Measurements from ENCODE around the gene TESMIN.

Gene TESMIN

DNA sequence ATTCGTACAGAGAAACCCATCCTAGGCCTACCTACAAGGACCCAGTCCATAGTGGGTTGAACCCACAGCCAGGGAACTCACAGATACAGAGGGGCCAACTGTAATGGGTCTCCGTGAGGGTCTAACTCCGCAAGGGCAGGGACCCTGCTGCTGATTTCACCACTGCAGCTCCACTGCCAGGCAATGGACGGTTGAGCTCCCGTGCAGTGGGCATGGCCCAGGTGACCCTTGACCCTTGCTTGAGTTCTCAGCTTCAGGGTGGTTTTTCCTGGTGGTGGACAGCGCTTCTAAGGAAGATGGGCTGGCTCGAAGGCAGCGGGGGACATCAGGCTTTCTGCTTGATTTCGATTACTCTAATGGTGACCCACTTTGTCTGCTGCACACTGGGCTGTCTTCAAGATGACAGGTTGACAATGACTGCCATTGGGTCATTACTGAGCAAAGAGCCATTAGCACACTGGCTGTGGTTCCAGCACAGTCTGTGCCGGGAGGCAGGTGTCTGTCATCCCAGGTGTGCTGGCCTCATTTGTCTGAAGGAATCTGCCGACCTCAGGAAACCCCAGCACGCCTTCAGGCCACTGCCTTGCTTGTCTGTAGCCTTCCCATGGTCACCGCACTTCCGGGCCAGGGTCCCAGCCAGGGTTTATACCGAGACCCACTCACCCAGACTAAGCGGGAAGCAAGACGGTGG lies 70.6 kb downstream of the TESMIN start:
- no peak for DNase-seq

DNA sequence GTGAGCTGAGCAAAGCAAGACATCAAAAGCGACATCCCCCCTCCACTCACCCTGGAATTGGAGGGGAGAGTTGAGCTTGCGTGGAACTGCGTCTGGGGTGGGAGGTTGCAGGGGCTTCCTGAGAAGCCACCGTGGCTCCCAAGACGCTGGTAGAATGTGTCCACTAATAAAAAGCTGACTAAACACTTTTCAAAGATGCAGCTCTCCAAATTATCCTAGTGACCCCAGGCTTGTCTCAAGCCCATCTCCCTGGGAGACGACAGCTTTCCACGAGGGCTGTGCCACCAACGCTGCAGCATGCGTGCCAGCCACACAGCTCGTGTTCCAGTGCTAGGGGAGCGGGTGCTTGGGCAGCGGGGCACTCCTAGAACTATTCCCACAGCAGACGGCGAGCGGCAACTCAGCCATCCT lies 73.3 kb downstream of the TESMIN start:
- DNase-seq, result no peak

DNA sequence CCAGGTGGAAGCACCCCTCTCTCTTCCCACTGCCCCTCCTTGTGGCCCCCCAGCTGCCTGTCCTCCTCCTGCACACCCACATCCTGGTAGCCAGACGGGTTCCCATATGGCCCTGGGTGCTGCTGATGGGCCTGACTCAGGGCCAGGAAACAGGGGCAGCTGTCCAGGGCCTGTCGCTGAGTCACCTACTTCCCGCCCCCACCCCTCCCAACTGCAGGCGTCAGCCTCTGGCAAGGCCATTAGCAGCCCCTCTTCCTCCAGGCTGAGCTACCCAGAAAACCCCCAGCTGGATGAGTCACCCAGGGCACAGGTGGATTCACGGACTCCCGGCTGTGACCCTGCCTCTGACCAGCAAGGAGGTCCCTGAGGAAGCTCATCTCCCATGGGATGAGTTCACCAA lies 73.9 kb downstream of the TESMIN start:
- DNase-seq, result no peak

DNA sequence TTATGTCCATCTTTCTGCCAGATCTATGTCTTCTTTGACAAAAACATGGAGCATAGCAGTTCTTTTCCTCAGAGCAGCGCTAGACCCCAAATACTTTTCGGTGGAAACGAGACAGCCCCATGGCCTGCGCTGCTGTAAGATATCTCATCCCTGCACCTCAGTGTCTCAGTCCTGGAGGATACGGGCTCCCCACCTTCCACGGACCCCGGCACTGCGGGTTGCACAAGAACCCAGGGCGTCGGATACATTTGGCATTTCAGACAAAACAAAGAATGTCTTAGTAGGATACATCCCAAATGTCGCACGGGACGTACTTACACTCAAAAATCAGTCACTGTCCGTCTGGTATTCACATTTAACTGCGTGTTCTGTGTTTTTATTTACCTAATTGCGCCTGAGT lies 76.9 kb downstream of the TESMIN start:
- DNase-seq, result no peak

DNA sequence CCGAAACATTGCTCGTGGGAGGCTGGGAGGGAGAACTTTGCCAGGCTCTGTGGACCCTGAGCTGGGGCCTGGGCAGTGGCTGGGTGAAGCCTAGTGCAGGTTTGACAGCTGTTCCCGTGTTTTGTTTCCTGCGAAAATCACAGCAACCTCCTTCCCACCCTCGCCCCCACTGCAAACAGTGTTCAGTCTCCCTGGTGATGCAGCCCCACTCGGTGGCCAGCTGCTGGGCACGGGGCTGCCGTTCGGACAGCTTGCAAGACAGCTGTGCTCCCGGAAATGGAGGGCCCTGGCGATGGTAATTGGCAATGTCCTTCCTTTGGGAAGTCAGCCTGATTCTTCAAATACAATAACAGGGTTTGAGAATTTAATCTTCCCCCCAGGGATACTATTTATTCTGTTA lies 77.3 kb downstream of the TESMIN start:
- no peak for DNase-seq

DNA sequence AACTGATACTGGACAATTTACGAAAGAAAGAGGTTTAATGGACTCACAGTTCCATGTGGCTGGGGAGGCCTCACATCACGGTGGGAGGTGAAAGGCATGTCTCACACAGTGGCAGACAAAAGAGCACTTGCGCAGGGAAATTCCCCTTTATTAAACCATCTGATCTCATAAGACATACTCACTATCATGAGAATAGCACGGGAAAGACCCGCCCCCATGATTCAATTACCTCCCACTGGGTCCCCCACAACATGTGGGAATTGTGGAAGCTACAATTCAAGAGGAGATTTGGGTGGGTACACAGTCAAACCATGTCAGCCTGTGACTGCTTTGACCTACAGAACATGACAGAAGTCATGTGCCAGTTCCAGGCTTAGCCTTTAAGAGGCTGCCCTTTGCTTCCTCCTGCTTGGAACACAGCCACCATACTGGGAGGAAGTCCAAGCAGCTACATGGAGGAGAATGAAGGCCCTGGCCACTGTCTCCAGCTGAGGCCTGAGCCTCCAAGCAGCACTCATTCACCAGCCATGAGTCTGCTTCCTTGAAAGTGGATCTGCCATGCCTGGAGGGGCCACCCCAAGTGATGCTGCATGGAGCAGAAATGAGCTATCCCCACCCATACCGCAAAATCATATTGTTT lies 77.9 kb downstream of the TESMIN start:
- no peak for DNase-seq

DNA sequence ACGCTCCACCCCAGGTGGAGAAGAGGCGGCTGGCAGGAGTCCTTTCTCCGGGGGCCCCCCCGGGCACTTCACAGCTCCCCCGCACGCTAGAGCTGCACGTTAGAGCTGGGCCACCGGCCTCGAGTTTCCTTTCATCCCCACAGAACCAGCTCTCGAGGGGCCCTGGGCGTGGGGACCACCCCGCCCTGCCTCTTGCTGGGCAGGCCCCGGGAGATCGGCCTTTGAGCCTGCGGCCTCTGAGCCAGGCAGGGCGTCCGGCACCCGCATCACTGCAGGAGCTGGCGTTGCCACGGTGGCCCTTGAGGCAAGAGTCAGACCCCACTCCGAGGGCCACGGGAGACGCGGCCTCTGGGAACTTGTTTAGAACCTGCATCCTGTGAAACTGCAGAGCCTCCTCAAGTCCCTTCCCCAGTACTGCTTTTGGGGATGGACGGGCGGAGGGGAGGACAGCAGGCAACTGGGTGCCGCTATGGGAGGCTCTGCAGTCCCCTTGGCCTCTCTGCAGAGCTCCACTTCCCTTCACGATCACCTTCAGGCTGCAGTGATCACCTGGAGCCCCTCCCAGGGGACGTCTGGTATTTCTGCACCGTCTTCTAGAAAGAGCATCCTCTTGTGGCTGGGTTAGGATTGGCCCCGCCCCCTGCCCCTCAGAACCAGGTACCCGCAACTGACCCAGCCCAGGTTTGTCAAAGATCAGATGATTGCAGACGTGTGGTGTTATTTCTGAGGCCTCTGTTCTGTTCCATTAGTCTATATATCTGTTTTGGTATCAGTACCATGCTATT lies 80.9 kb downstream of the TESMIN start:
- DNase-seq, result no peak

DNA sequence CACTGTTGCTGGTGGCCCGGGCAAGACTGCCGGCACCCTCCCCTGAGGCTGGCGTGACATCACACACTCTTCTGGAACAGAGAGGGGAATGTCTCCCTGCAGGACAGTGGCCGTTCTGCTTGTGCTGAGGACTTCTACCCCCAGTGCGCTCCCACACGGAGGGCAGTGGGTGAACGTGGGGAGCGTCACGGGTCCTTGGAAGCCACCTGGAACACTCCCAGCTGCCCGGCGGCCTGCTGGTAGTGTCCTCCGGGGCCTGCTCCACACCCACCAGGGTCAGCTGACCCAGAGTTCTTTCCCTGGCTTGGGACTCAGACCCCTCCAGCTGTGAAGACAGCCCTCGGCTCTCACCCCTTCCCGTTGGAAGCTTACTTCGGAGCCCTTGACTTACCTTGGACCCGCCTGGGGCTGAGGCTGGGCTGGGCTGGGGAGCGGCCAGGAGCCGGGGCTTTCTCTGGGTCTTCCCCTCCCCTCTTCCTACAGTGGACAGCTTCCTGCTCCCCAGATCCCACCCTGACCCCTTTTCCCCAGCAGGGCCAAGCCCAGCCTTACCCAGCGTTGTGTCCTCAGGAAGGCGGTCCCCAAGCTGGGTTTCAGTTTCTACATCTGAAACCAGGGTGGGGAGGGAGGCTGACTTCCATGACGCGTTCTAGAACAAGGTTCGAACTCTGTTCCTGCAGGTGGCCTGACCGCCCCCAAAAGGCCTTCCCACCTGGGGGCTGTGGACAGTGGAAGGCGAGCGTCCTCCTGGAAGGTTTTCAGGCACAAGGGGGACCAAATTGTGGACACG lies 81.8 kb downstream of the TESMIN start:
- DNase-seq, result no peak

DNA sequence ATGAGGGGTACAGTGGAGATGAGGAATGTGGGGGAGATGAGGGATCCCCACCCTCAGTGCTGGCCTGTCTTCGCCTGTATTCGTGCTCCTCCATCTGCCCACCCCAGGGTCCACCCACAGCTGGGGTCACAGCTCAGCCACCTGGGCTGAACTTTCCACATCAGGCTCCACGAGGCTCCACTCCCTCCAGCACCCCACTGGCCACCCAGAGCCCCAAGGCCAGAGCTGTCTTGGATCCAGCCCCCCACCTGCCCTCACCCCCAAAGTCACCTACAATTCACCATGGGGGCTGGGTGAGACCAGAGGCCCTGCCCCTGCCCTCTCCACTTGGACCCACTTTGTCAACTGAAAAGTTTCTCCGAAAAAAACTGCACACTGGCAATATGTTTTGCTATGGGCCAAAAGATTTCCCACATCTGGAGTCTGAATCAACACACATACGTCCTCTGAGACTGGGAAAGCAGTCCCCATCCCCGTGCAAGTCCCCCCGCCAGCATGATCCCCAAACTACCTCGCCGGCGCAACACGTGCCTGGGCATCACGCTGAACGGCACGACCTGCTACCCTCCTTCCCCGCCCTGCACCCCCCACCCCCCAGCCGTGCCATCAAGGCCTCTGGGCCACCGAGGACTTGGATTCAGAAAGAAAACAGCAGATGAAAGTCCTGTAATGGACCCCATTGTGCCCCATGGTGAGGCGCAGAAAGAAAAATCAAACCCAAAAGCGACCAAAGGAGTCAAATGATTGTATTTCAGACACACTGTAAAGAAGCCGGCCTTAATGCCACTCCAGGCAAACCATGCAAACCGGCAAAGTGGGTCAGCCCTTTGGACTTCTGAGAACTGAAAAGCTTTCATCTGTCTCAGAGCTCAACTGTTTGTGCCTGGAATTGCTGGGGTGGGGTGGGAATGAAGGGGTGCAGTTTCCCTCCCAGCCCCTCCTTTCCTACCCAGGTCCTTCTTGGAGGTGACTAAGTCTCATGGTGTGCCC lies 83.5 kb downstream of the TESMIN start:
- no peak for DNase-seq

DNA sequence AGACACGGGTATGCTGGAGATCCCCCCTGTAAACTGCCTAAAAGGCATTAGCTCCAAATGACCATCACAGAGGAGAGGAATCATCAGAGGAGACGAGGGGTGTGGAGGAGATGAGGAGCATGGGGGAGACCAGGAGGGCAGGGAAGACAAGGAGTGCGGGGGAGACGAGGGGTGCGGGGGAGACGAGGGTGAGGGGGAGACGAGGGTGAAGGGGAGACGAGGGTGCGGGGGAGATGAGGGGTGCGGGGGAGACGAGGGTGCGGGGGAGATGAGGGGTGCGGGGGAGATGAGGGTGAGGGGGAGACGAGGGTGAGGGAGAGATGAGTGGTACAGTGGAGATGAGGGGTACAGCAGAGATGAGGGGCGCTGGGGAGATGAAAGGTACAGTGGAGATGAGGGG lies 84.5 kb downstream of the TESMIN start:
- DNase-seq, result no peak

DNA sequence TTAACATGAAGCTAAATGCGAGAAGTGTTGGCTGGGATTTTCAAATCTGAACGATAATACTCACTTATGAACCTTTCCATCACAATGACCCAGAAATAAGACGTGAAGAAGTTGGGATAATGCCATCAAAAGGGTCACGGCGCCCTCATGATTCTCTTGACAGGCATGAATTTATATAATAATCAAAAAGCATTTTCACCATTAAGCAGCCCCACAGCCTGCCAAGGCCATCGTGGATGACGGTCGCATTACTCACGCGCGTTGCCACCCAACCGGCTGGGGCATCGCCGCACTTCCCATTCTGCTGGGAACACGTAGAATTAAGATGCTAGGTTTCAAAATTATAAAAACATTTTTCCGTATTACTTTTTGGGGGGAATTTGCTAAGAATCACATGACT lies 85.9 kb downstream of the TESMIN start:
- no peak for DNase-seq

DNA sequence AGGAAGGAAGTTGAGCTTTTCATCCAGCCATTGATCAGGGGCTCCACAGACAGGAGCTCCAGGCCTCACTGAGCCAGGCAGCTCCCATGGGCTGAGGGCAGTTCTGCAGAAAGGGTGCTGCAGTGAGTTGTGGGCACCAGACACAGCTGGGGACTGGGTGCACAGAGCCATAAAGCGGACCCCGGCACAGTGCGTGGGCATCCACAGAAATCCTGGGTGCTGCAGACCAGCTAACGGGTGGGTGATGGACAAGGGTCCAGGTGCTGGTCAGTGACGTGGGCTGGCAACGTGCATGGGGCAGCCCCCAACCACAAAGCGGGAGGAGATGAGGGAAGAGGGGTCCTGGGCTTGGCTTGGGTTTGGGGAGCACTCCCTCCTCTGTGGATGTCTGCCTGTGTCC lies 86.4 kb downstream of the TESMIN start:
- DNase-seq, result no peak

DNA sequence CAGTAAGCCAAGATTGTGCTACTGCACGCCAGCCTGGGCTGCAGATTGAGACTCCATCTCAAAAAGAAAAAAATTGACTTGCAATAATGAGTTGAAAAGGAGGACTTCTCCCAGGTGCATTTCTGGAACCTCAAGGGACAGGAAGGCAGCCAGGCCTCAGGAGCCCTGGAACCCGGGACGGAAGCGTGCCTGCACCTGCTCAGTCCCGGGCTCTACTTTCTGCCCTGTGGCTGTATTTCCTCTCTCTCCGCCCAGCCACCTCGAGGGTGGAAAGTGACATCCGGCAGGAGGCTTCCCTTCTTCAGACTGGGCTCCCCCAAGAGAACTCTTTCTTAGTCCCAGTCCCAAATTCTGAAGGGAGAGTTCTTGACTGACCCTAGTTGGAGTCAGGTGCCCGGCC lies 87.2 kb downstream of the TESMIN start:
- DNase-seq, result no peak

DNA sequence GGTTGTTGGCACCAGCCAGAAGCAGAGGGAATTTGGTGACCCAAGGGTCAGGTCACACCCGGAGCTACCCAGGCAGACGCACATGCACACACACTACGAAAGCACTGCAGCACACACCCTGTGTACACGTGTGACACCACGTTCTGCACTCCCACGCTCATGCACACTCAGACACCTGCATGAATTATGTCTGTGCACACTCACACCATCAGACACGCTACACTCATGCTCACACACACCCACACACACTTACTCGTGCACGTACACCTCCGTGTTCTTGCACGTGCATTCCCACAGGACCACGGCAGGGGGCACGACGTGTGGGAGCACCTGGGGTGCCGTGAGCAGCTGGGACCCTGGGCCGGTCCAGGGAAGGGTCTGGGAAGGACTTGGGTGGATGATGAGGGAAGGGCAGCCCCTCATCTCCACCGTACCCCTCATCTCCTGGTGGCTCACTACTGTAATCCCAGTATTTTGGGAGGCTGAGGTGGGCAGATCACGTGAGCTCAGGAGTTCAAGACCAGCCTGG lies 87.8 kb downstream of the TESMIN start:
- DNase-seq, result no peak

DNA sequence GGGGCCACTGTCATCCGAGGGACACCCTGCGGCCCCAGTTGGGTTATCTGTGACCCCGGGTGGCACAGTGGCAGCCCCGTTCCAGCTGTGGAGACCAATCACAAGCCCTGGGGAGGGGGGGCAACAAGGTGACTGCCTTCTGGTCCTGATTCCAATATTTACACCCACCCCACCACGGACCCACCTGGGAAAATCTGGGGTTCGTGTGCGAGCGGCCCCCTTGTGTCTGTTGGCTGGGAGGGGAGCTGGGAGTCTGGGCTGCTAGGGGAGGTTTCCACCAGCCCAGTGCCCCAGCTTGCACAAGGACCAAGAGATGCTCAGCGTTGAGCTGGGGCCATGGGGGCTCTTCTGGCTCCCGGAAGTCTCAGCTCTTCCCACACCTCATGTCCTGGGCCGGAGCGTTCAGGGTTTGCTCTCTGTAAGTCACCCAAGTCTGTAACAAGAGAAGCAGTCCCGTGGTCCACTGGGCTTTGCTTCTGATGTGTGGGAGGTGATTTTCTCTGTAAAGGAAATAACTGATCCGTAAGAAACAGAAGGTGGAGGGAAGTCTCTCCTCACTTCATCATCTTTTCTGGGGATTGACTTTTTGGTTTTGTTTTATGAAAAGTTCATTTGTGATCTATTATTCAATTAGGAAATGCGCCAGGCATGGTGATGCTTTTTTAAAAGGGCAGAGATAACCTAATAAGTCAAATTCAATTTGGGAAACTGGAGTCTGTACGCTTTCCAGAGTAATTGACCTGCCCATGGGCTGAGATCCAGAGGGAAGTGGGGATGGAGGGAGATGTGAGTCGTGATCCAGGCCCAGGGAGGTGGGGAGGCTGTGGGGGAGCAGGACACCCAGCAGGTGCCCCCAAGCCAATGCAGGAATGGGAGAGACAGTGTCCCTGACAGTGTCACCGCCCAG lies 89.4 kb downstream of the TESMIN start:
- no peak for DNase-seq

DNA sequence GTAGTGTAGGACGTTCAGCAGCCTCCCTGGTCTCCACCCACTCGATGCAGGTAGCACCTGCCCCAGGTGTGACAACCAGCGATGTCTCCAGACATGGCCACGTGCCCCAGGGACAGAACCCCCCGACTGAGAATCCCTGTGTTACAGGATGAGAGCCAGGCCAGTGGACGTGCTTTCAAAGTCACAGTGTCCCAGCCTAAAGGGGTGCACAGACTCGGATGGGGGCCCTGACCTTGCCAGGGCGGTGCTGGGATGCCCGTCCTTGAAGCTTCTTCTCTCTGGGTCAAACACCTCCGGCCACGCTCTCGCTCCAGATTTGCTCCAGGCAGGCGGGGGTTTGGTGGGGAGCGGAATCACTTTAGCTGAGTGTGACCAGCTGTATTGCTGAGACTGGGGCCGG lies 90.3 kb downstream of the TESMIN start:
- DNase-seq, result no peak

DNA sequence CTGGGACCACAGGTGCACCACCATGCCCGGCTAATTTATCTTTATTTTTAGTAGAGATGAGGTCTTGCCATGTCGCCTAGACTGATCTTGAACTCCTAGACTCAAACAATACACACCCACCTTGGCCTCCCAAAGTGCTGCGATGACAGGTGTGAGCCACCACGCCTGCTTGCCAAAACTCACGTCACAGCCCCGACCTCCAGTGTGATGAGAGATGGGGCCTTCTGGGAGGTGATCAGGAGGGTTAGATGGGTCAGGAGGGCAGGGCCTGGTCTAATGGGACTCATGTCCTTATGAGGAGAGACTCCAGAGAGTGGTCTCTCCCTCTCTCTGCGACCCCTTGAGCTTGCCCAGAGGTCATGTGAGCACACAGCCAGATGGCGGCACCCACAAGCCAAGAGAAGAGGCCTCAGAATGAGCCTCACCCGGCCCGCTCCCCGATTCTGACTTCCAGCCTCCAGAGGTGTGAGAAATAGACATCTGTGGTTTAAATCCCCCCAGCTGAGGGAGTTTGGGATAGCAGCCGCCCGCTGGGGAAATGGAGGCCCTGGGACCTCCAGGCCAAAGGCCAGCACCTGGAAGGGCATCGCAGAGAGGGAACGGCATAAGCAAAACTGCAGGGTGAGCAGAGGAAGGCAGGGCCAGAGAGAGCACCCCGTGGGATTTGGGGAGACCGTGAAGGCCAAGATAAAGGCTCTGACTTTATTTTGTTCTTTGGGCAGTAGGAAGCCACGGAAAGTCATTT lies 91.1 kb downstream of the TESMIN start:
- DNase-seq, result no peak

DNA sequence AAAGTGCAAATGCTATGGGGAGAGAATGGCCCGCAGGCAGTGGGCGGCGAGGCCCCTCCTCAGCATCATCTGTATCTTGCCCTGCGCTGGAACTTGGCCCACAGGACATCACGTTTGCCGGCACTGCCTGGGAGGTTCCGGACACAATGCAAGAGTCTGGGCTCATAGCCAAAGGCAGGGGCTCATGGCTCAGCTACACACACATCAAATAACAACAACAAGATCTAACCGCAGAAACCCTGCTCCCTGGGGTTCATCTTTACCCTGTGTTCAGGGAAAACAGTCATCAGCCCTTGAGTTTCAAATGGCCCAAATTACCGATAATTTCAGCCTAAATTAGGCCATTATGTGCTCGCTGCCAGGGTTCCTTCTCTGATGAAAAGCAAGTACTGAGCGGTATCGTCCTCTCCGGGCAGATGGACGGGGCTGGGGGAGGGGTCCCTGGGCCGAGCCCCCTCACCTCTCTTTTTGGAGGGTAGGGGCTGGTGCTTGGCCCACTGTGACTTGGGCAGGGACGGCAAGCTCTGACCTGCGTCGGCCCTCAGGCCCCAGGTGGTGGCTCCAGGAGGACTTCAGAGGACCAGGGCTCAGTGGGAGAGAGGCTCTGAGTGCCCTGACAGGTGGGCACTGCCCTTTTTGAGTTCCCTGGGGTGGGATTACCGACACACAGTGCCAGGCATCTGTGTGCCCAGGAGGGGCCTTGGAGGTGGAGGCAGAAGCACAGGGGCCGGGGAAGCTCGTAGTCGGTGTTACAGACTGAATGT lies 92.0 kb downstream of the TESMIN start:
- no peak for DNase-seq

DNA sequence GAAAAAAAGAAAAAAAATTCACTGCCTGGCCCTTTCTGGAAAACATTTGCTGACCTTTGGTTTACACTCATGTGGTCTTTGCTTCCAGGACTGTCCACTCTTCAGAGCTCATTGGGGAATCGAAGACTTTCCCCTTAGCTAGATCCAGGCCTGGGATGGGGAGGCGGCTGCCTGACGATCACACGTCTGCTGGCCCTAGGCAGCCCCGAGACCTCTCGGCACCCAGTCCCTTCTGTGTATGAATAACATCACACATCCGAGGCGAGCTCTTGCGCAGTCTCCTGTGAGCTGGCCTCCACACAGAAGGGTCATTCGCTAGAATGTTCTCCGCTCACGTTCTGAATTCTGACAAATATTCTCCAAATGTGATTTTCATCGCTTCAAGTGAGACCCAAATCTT lies 92.7 kb downstream of the TESMIN start:
- DNase-seq, result no peak

All from activated naive CD4-positive, alpha-beta T cell (primary cell).